HG02885 (cell line): ENCODE results near the gene MITF.

ENCODE experiments used
- ATAC-seq: cut with Tn5 transposase; IDR thresholded peaks from one replicate; pipeline ENCODE4 v1.9.1; 2021; ENCODE audit warnings: mild to moderate bottlenecking; ENCODE audit not compliant: unreplicated experiment, poor library complexity

Gene MITF

GRCh38 chr3:69938931-69939330 is 199.7 kb downstream of the MITF start:
- ATAC-seq, result no peak

- ATAC-seq, result no peak
These were observed 201.8 kb downstream of the MITF start for GRCh38 chr3:69941037-69941436.

GRCh38 chr3:69941439-69942176 is 202.3 kb downstream of the MITF start:
- ATAC-seq, result no peak

GRCh38 chr3:69944931-69945493 is 205.7 kb downstream of the MITF start:
- ATAC-seq, result no peak

- ATAC-seq, result no peak
These were observed 209.1 kb downstream of the MITF start for GRCh38 chr3:69948246-69948862.

- ATAC-seq, result no peak
These were observed 212.4 kb downstream of the MITF start for GRCh38 chr3:69951616-69952015.

GRCh38 chr3:69959581-69959980 is 220.3 kb downstream of the MITF start:
- no peak for ATAC-seq

- ATAC-seq, result no peak
These were observed 222.6 kb downstream of the MITF start for GRCh38 chr3:69961706-69962439.

GRCh38 chr3:69963643-69964042 is 224.4 kb downstream of the MITF start:
- ATAC-seq, result no peak

- no peak for ATAC-seq
These were observed 227.9 kb downstream of the MITF start for GRCh38 chr3:69967156-69967555.

GRCh38 chr3:69970827-69971226 is 231.6 kb downstream of the MITF start:
- no peak for ATAC-seq

- no peak for ATAC-seq
These were observed 233.4 kb downstream of the MITF start for GRCh38 chr3:69972672-69973071.

GRCh38 chr3:69976021-69976420 is 236.8 kb downstream of the MITF start:
- no peak for ATAC-seq

- peak; percentile 61 for ATAC-seq
These were observed 244.4 kb downstream of the MITF start for GRCh38 chr3:69983546-69984265.

GRCh38 chr3:69985266-69985665 is 246.0 kb downstream of the MITF start:
- ATAC-seq, result no peak

- ATAC-seq, result no peak
These were observed 247.2 kb downstream of the MITF start for GRCh38 chr3:69986419-69986818.

GRCh38 chr3:69987833-69988232 is 248.6 kb downstream of the MITF start:
- ATAC-seq, result no peak

- ATAC-seq, result no peak
These were observed 254.5 kb downstream of the MITF start for GRCh38 chr3:69993757-69994156.

- ATAC-seq, result no peak
These were observed 255.7 kb downstream of the MITF start for GRCh38 chr3:69994919-69995318.

GRCh38 chr3:69997631-69998307 is 258.5 kb downstream of the MITF start:
- no peak for ATAC-seq
